NK-92 (cell line): ENCODE measurements around the gene DYNLT2.

Source experiments
- DNase-seq: peaks from one replicate; lab custom pipeline; 2025; ENCODE audit not compliant: unreplicated experiment; lab: John Stamatoyannopoulos, UW

Gene DYNLT2

GRCh38 chr6:169738976-169739529 is 12.3 kb downstream of the DYNLT2 start:
- DNase-seq = no peak

- no peak for DNase-seq
These were observed 13.0 kb downstream of the DYNLT2 start for GRCh38 chr6:169738204-169738975.

- DNase-seq = no peak
These were observed 21.4 kb downstream of the DYNLT2 start for GRCh38 chr6:169729961-169730360.

- DNase-seq = no peak
These were observed 24.4 kb downstream of the DYNLT2 start for GRCh38 chr6:169726963-169727362.

- no peak for DNase-seq
These were observed 25.3 kb downstream of the DYNLT2 start for GRCh38 chr6:169726049-169726400.

GRCh38 chr6:169725125-169726048 is 26.0 kb downstream of the DYNLT2 start:
- DNase-seq = no peak

GRCh38 chr6:169724494-169725124 is 26.8 kb downstream of the DYNLT2 start, which contains the start of gene PHF10:
TSS of gene PHF10 (minus strand) at chr6:169724500. CDS start at chr6:169723931, 569 bp downstream.
- DNase-seq = no peak

GRCh38 chr6:169723991-169724493 is 27.3 kb downstream of the DYNLT2 start:
- DNase-seq = no peak

- no peak for DNase-seq
These were observed 28.0 kb downstream of the DYNLT2 start for GRCh38 chr6:169723200-169723909.

- no peak for DNase-seq
These were observed 28.8 kb downstream of the DYNLT2 start for GRCh38 chr6:169722362-169723199.

- no peak for DNase-seq
These were observed 31.0 kb downstream of the DYNLT2 start for GRCh38 chr6:169720207-169720855.

GRCh38 chr6:169719117-169719516 is 32.3 kb downstream of the DYNLT2 start:
- no peak for DNase-seq

- no peak for DNase-seq
These were observed 36.8 kb downstream of the DYNLT2 start for GRCh38 chr6:169714595-169714994.

GRCh38 chr6:169714178-169714577 is 37.2 kb downstream of the DYNLT2 start:
- no peak for DNase-seq

GRCh38 chr6:169710009-169710408 is 41.4 kb downstream of the DYNLT2 start:
- no peak for DNase-seq

- no peak for DNase-seq
These were observed 42.1 kb downstream of the DYNLT2 start for GRCh38 chr6:169709293-169709692.

- no peak for DNase-seq
These were observed 43.6 kb downstream of the DYNLT2 start for GRCh38 chr6:169707772-169708171.

- DNase-seq = no peak
These were observed 48.5 kb downstream of the DYNLT2 start for GRCh38 chr6:169702840-169703246.
